GM10847 (cell line): ENCODE measurements around the gene ARHGEF4.

ENCODE experiments used
- POLR2A ChIP-seq: IDR thresholded peaks from 2 replicates; pipeline ENCODE4 v1.6.1; 2011; ENCODE audit not compliant: insufficient read length; ENCODE audit errors: extremely low read depth

ARHGEF4 gene

DNA sequence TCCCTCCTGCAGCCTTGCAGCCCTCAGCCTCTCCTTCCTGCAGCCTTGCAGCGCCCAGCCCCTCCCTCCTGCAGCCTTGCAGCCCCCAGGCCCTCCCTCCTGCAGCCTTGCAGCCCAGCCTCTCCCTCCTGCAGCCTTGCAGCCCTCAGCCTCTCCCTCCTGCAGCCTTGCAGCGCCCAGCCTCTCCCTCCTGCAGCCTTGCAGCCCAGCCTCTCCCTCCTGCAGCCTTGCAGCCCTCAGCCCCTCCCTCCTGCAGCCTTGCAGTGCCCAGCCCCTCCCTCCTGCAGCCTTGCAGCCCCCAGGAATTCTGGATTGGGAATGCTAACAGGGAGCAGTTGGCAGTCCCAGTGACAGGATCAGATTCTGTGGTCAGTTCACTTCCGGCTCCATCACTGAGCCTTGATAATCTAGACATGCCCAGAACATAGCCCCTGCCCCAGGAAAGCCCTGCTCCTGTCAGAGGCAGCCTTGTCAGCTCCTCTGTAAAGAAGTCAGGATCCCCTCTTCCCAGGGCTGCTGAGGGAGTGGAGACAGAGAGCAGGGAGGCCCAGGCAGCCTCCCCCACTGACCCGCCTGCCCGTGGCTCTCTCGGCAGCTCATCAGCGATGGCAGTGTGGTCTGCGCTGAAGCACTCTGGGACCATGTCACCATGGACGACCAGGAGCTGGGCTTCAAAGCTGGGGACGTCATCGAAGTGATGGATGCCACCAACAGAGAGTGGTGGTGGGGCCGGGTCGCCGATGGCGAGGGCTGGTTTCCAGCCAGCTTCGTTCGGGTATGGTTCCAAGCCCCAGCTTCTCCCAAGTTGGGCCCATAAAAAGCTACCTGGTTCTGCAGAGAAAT lies 201.8 kb downstream of the ARHGEF4 start:
- TF ChIP-seq POLR2A: no peak

DNA sequence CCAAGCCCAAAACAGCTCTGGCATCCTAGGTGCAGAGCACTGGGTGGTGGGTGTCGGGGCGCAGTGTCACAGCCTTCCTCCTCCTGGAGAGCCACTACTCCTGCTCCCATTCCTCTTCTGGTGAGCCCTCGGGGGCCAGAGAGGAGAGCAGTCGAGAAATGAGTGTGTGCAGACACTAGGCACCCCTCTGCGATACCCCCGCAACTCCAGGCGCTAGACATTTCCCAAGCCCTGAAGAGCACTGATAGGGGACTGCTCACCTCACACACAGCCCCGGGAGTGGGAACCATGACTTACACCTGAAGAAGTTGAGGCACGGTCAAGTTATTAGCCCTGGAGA lies 202.4 kb downstream of the ARHGEF4 start:
- no peak for TF ChIP-seq POLR2A

- TF ChIP-seq POLR2A: no peak
These were observed 202.8 kb downstream of the ARHGEF4 start for GRCh38 chr2:131039535-131039907.

- TF ChIP-seq POLR2A: no peak
These were observed 203.4 kb downstream of the ARHGEF4 start for GRCh38 chr2:131039908-131040660.

GRCh38 chr2:131040661-131041401 lies 204.1 kb downstream of the ARHGEF4 start:
- TF ChIP-seq POLR2A: no peak

- TF ChIP-seq POLR2A: no peak
These were observed 204.9 kb downstream of the ARHGEF4 start for GRCh38 chr2:131041402-131042147.

DNA sequence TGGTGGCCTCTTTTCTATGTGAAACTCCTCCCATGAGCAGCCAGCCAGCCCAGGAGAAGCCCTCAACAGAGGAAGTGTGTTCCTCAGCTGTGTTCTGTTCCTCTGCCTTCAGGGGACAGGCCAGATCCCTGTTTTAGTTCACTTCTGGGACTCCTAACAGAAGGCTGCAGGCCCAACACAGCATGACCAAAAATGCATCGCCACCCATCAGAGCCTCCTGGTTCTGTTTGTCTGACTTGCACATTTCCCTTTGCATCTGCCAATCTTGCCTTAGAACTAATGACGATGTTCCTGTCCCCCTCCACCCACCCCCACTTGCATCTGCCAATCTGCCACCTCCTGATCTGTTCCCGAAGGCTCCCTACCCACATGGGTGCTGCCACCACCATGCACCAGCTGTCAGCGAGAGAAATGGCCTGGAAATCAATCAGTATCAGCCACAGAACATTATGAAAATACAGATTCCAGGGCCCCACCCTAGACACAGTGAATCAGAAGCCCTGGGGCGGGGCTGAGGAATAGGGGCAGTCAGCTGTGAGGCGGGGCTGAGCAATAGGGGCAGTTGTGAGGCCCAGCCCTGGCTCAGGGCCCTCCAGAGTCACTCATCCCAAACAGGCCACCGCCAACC lies 205.5 kb downstream of the ARHGEF4 start:
- TF ChIP-seq POLR2A: no peak

GRCh38 chr2:131043199-131044074 lies 206.7 kb downstream of the ARHGEF4 start:
- no peak for TF ChIP-seq POLR2A

- no peak for TF ChIP-seq POLR2A
These were observed 207.5 kb downstream of the ARHGEF4 start for GRCh38 chr2:131044075-131044756.

- TF ChIP-seq POLR2A: no peak
These were observed 208.0 kb downstream of the ARHGEF4 start for GRCh38 chr2:131044757-131045150.

DNA sequence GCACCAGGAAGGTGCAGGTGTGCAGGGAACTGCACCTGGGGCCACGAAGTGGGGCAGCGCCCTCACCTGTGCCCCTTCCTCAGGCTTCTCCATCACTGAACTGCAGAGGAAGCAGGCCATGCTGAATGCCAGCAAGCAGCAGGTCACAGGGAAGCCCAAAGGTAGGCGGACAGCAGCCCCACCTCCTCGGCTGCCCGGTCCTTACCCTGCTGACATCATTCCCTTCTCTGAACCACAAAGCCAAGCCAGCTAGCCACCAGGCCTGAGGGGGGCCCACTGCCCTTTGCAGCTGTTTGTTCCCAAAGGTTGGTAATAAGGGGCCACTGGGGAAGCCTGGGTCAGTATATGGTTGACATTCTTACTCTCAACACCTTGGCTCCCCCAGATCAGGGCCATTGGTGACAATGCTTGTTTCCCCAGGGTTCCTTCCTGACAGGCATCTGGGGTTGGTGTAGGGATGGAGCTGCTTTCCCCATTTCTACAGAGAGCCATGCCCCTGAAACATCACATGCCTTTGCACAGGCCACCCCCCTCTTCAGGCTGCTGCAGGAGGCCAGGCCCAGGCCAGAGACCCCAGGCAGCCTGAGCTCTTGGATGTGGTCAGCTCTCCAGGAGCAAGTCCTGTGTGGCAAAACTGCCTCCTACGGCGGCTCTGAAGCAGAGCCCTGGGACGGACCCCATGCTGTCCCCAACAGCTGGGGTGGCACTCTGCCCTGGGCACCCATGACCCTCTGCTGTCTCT lies 208.7 kb downstream of the ARHGEF4 start:
- TF ChIP-seq POLR2A: no peak

GRCh38 chr2:131046028-131046917 lies 209.6 kb downstream of the ARHGEF4 start:
- no peak for TF ChIP-seq POLR2A
